Measurements from ENCODE around the gene ODF2L.

DNA sequence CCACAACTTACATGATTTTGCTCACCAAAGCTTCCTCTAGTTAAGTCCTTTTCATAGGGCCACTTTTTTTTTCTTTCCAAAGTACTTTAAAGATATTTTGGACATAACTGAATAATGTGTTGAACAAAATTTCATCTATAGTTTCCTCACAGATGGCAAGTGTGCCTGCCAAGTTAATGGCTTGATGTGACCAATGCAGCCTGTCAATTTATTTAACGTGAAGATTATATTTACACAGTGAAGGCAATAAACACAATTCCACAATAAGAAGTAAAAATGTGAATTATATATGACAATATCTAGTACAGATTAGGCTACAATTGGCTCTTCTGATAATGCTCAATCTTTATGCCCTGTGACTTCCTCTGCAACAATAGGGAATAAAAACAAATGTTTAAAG is 45.9 kb upstream of the ODF2L start:
- TF ChIP-seq, protein P1, sequence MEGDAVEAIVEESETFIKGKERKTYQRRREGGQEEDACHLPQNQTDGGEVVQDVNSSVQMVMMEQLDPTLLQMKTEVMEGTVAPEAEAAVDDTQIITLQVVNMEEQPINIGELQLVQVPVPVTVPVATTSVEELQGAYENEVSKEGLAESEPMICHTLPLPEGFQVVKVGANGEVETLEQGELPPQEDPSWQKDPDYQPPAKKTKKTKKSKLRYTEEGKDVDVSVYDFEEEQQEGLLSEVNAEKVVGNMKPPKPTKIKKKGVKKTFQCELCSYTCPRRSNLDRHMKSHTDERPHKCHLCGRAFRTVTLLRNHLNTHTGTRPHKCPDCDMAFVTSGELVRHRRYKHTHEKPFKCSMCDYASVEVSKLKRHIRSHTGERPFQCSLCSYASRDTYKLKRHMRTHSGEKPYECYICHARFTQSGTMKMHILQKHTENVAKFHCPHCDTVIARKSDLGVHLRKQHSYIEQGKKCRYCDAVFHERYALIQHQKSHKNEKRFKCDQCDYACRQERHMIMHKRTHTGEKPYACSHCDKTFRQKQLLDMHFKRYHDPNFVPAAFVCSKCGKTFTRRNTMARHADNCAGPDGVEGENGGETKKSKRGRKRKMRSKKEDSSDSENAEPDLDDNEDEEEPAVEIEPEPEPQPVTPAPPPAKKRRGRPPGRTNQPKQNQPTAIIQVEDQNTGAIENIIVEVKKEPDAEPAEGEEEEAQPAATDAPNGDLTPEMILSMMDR (IDR thresholded peaks at IDR 0.05), result no peak
- no peak for TF ChIP-seq POLR2A (IDR thresholded peaks at IDR 0.05)

Data from thyroid gland (tissue), 4 donors.